ENCODE data around the gene KCNN3.

The KCNN3 gene

GRCh38 chr1:154880671-154881070 is 10.6 kb upstream of the KCNN3 start:
- no peak for DNase-seq (ENCODE audit: low read depth, low spot score)

DNA sequence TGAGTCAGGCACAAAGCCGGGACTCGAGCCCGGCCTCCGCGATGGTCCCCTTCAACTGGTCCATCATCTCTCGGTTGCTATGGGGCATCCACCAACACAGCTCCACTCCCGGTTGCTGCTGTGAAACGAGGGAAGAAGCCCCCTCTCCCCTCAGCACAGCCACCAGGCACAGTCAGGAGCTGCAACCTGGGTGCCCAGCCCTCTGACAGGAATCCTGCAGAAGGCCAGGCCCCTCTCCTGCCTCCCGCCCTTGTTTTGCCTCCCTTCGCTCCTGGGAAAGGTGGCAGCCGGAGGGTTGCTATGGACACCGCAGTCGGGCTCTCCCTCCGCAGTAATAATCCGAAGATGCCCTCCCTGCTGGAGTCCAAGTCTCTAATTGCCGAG is 8.9 kb upstream of the KCNN3 start:
- no peak for DNase-seq (ENCODE audit: low read depth, low spot score)

GRCh38 chr1:154878371-154879037 is 8.4 kb upstream of the KCNN3 start:
- DNase-seq (ENCODE audit: low read depth, low spot score): peak; percentile 47

GRCh38 chr1:154877370-154877974 is 7.4 kb upstream of the KCNN3 start:
- no peak for DNase-seq (ENCODE audit: low read depth, low spot score)

GRCh38 chr1:154876842-154877369 is 6.8 kb upstream of the KCNN3 start:
- no peak for DNase-seq (ENCODE audit: low read depth, low spot score)

DNA sequence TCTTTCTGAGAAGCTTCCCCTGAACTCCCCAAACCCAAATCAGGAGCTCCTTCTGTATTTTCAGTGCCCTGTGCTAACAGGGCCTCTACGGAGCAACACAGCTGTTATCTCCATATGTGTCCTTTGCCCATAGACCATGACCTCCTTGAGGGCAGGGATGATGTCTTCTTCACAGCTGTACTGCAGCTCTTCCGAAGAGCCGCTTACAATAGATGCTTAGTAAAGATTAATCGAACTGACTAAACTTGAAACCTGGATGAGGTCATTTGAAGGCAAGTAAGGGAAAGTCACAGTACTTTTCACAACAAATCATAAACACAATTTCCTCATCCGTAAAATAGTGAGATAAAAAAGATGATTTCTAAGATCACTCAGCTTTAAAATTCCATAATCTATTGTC is 4.4 kb upstream of the KCNN3 start:
- no peak for DNase-seq (ENCODE audit: low read depth, low spot score)

DNA sequence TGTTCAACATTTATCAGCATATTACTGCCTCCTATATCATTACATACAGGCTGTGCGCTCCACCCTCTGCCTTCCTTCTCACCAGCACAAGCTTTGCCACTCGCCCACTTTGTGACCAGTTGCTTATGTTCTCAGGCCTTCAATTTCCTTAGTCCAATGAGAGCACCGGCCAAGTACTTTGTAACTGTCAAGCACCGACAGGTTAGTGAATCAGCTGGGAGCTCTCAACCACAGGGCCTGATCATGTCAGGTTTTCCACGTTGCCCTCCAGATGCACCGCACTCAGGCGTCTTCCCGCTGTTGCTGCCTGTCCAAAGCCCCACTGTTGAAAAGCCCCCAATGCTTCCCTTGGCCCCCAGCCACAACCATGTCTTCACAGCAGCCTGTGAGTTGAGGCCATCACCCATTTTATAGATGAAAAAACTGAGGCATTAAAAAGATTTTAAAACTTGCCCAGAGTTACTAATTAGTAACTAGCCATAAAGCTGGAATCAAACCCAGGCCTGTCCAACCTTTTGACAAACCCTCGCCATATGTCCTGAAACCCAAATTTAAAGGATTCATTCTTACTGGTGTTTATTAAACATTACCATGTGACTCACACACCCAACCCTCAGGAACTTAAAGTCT is 3.4 kb upstream of the KCNN3 start:
- no peak for DNase-seq (ENCODE audit: low read depth, low spot score)

- DNase-seq (ENCODE audit: low read depth, low spot score): no peak
Observed at GRCh38 chr1:154871374-154871773, 1.3 kb upstream of the KCNN3 start.

DNA sequence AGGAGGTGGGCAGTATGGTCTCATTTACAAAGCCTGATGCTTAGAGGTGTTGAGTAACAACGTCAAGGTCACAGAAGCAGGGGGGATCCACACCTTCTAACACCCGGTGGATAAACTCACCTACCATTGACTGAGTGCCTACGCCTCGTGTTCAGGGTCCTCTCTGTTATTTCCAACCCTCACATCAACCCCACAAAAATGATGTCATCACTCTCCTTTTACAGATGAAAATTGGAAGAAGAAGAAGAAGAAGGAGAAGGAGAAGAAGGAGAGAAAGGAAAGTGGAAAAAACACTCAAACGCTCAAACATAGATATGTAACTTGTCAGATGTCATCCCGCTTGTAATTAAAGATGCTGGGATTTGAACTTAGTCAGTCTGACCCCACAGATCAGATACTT is 653 bp upstream of the KCNN3 start:
- DNase-seq (ENCODE audit: low read depth, low spot score): no peak

GRCh38 chr1:154869351-154870114 is 548 bp downstream of the KCNN3 start:
- no peak for DNase-seq (ENCODE audit: low read depth, low spot score)

DNA sequence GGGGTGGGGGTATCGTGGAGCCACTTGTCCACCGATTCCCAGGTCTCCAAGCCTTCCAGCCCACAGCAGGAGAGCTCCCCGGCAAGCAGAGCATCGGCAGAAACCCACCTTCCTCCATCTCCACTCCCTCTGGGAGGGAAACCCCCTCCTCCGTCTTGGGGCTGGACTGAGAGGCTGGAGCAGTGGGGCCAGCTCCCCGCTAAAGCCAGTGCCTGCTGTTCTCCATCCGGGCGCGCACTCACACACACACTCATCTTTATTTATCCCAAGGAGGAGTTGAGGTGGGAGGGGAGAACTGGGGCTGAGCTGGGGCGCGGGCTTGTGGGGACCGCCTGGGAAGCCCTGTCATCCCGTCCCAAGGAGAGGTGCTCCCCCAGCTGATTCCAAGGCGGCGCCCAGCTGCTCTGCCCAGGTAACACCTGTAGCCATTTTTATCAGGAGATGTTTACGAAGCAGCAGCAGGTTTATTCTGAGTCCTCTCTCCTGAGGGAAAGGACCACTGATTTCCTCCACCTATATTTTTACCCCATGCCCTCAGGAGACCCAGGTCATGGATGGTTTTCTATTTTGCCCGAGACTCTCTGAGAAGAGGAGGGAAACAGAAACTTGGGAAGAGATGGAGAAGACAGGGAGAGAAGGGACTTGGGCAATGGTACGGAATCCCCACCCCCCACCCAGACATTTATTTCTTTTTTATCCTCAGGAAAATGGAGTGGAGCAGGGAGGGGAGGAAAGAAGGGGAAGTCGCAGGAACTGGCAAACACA is 2.1 kb downstream of the KCNN3 start:
- no peak for DNase-seq (ENCODE audit: low read depth, low spot score)

DNA sequence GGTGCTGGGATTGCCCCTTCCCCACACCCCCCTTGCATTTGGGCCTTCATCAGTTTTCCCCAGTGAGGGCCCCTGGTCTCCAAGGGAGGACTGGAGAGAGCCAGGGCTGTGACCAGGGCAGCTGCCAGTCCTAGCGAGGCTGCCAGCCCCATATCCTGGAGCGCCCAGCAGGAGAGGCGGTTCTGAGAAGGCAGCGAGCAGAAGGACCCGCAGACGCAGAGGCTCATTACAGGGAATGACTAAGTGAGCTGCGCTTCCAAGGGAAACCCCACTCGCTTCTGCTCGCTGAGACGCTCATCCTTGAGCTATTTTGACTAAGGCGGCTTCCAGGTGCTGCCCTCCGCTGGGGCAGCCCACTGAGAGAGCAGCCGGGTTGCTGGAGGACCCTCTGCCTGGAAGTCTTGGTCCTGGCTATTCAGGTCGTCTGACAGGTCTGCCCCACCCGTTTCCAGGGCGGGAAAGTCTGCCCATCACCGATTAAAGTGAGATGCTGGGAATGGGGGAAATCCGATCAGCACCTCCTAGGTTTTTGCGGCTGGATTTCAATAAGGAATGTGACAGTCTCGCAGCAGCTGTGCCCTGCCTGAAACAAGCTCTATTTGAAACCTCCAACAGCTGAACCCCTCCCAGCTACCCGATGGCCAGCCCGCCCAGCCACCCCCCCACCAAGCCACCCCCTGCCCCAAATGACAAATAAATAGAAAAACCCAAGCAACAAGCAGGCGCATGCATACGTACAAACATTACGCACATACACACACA is 2.8 kb downstream of the KCNN3 start:
- DNase-seq (ENCODE audit: low read depth, low spot score): no peak

DNA sequence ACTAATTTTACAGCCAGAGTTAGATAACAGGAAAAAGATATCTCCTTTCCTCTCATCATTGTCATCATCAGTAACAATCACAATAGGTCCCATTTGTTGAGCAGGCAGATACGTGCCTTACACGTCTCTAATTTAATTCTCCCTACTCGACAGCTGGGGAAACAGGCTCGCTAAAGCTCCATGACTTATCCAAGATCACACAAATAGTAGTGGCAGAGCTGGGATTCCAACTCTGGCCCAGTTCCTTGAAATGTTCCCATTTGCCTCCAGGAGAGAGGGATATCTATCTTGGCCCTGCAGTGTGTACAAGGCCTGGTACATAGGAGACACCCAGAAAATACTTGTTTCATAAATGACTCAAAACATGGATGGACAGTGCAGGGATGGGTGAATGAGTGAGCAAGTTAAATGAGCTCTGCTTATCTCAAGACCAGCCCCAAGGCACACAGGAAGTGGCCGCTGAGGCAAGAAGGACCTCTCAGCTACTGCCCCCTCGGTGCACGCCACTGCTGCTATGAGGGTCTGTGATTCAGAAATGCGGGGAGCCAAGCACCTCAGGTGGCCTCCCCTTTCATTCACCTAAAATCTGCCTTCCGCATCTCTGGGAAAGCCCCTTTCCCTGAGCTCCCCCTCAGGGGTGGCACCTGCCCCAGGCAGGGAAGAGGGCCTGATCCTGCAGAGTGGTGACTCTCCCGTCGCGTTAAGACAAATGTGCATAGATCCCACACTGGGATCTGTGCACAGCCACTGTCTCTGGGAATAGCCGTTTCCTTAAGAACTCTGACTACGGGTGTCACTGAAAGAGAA is 3.6 kb downstream of the KCNN3 start:
- DNase-seq (ENCODE audit: low read depth, low spot score): no peak

DNA sequence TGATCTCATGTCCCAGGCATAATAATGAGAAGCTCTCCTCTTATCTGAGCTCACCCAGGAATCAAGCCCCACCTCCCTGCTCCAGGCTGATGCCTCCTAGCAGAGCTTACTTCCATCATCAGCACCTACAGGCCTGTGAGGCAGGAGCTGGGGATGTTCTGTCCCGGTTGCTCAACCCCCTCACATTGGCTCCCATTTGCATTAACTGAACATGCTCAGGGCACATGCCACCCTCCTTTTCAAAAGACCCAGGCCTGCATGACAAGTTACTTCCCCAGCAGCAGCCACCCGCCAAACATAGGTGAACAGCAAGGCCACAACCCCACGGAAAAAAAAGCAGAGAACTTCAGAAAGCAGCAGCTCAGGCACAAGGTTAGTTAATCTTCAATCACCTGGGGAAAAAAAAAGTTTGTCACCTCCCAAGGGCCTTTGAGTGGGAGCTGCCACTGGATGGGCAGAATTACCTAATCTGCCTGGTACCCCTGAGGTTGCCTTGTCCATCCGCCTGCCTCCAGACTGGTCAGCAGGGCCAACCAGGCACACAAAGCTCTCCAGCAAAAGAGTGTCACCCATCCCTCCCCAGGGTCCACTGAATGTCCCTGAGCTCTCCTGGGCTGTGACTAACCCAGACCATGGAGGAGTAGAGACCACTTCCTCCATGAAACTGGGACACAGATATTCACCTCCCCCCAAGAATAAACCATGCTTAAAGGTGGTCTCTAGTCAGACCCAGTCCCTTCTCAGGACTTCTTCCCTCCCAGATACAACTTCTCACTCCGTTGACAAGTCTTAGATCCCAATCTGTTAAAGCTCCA is 4.4 kb downstream of the KCNN3 start:
- DNase-seq (ENCODE audit: low read depth, low spot score): no peak

- no peak for DNase-seq (ENCODE audit: low read depth, low spot score)
Observed at GRCh38 chr1:154864189-154864975, 5.7 kb downstream of the KCNN3 start.

DNA sequence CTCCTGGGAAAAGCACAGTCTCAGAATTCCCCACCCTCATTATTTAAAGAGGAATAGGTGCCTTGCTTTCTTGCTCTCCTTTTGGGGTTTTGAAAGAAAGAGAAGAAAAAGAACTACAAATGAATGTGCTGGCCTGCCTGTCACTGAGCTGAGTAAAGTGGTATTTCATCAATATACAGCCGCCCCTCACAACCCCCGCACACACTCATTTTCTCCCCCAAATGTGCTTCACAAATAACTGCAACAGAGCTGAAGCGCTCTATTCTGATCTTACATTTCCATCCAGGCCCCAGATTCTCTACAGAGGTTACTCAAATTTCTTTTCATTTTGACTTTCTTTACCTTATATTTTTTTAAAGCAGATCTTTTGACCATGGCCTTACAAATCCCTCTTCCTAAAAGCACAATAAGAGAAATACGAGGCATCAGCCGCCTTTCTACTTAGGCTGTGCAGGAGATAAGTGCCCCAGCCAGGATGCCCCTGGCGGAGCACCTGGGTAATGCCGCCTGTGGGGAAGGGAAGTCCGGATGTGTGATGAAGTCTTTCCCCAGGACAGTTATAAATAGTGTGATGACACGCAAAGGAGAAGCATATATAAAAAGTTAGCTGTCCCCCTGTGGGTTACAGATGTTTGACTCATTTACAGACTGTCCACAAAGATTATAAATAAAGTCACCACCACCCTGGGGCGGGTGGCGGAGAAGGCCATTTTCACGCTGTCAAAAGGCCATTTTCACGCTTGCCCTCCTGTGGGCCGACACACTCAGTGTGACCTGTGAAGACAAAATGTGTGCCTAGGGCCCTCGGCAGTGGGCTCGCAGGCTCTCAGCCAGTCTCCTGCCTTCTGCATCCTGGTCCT is 6.5 kb downstream of the KCNN3 start:
- DNase-seq (ENCODE audit: low read depth, low spot score): no peak

- DNase-seq (ENCODE audit: low read depth, low spot score): no peak
Observed at GRCh38 chr1:154862907-154863306, 7.2 kb downstream of the KCNN3 start.

Data from activated naive CD8-positive, alpha-beta T cell treated with anti-CD3 and anti-CD28 coated beads, Interleukin-2, amount 50 U/mL, for 16 hours (primary cell).